Trophoblast cell (in vitro differentiated cells and primary cell): ENCODE results near the gene USP53.

Source experiments
- DNase-seq, 2 donors: peaks; one replicate each; pipeline ENCODE4 v3.0.0-alpha.2; 2016
- H2AFZ ChIP-seq: 2 replicates; pipeline ENCODE4 v1.6.1; 2013; ENCODE audit warnings: low read length, moderate library complexity, mild to moderate bottlenecking; ENCODE audit not compliant: insufficient read depth, poor library complexity
- H2AK5ac ChIP-seq: 2 replicates; pipeline ENCODE4 v1.6.1; 2013; ENCODE audit warnings: mild to moderate bottlenecking, low read length
- H2BK120ac ChIP-seq: 2 replicates; pipeline ENCODE4 v1.6.1; 2013; ENCODE audit warnings: low read length, mild to moderate bottlenecking, moderate library complexity; ENCODE audit not compliant: insufficient read depth, poor library complexity
- H2BK12ac ChIP-seq: 2 replicates; pipeline ENCODE4 v1.6.1; 2013; ENCODE audit warnings: mild to moderate bottlenecking, low read length, moderate library complexity
- H2BK5ac ChIP-seq: 2 replicates; pipeline ENCODE4 v1.6.1; 2013; ENCODE audit warnings: low read length, low read depth, moderate library complexity, mild to moderate bottlenecking; ENCODE audit not compliant: poor library complexity
- H3K14ac ChIP-seq: 2 replicates; pipeline ENCODE4 v1.6.1; 2013; ENCODE audit warnings: mild to moderate bottlenecking, low read length
- H3K18ac ChIP-seq: 2 replicates; pipeline ENCODE4 v1.6.1; 2013; ENCODE audit warnings: mild to moderate bottlenecking, low read length
- H3K23ac ChIP-seq: 2 replicates; pipeline ENCODE4 v1.6.1; 2013; ENCODE audit warnings: low read length
- H3K27ac ChIP-seq: 2 replicates; pipeline ENCODE4 v1.5.1; 2013; ENCODE audit warnings: low read depth, mild to moderate bottlenecking, inconsistent platforms, low read length, moderate library complexity
- H3K27me3 ChIP-seq: 2 replicates; pipeline ENCODE4 v1.6.1; 2013; ENCODE audit warnings: inconsistent platforms, mild to moderate bottlenecking, low read length, moderate library complexity; ENCODE audit not compliant: insufficient read depth
- H3K36me3 ChIP-seq, 2 experiments: 1 replicate in 1 of 2; 2 replicates in 1 of 2; pipeline ENCODE4 v1.6.1; 2013; ENCODE audit warnings: low read length in 2 of 2, mild to moderate bottlenecking in 2 of 2, moderate library complexity in 1 of 2; ENCODE audit not compliant: insufficient read depth in 2 of 2, control insufficient read depth in 1 of 2
- H3K4ac ChIP-seq: 2 replicates; pipeline ENCODE4 v1.6.1; 2013; ENCODE audit warnings: low read depth, mild to moderate bottlenecking, low read length, moderate library complexity
- H3K4me1 ChIP-seq, 2 experiments: 1 replicate in 1 of 2; 2 replicates in 1 of 2; pipeline ENCODE4 v1.6.1; 2013; ENCODE audit warnings: low read length in 2 of 2, mild to moderate bottlenecking in 2 of 2, moderate library complexity in 1 of 2; ENCODE audit not compliant: insufficient read depth in 2 of 2, control insufficient read depth in 1 of 2
- H3K4me2 ChIP-seq: 2 replicates; pipeline ENCODE4 v1.6.1; 2013; ENCODE audit warnings: inconsistent platforms, mild to moderate bottlenecking, low read length, moderate library complexity
- H3K4me3 ChIP-seq: 2 replicates; pipeline ENCODE4 v1.5.1; 2013; ENCODE audit warnings: mild to moderate bottlenecking, low read depth, low read length, inconsistent platforms
- H3K79me1 ChIP-seq: one replicate; pipeline ENCODE4 v1.6.1; 2013; ENCODE audit warnings: low read length
- H3K79me2 ChIP-seq: 2 replicates; pipeline ENCODE4 v1.6.1; 2013; ENCODE audit warnings: low read length, mild to moderate bottlenecking; ENCODE audit not compliant: control insufficient read depth, insufficient read depth, poor library complexity
- H3K9ac ChIP-seq: 2 replicates; pipeline ENCODE4 v1.6.1; 2013; ENCODE audit warnings: mild to moderate bottlenecking, low read length
- H3K9me3 ChIP-seq: 2 replicates; pipeline ENCODE4 v1.6.1; 2013; ENCODE audit warnings: low read depth, mild to moderate bottlenecking, control low read depth, inconsistent platforms, low read length; ENCODE audit not compliant: insufficient read depth
- H4K12ac ChIP-seq: 2 replicates; pipeline ENCODE4 v1.6.1; 2013; ENCODE audit warnings: low read depth, mild to moderate bottlenecking, low read length, moderate library complexity
- H4K8ac ChIP-seq: 2 replicates; pipeline ENCODE4 v1.6.1; 2013; ENCODE audit warnings: low read depth, mild to moderate bottlenecking, low read length, moderate library complexity
- H4K91ac ChIP-seq: one replicate; pipeline ENCODE4 v1.6.1; 2013; ENCODE audit warnings: low read depth, mild to moderate bottlenecking, low read length, moderate library complexity
- WGBS: extraction: QIAGEN DNeasy Blood & Tissue Kit; methylation state at CpG from one replicate; pipeline ENCODE4 v1.1.7; 2013; ENCODE audit warnings: missing lambda C conversion rate; ENCODE audit not compliant: insufficient read length, insufficient coverage; ENCODE audit errors: extremely low coverage; 5-methylcytosine and 5-hydroxymethylcytosine counted together

USP53 gene

DNA sequence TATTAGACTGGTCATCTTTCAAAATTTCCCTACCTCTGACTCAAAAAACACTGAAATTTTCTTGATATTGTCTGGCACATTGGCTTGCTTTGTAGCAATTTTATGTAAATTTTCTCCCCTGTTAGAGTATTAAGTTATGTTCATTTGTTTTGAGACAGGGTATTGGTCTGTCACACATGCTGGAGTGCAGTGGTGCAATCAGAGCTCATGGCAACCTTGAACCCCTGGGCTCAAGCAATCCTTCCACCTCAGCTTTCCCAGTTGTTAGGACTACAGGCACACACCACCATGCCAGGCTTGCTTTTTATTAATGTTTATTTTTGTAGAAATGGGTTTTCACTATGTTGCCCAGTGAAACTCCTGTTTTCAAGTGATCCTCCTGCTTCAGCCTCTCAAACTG, 91.9 kb downstream of the USP53 start:
- Histone ChIP-seq H3K4ac (no peak overlapping the region), H3K18ac (no peak overlapping the region)

GRCh38 chr4:119307606-119308005, 95.1 kb downstream of the USP53 start:
- H2BK120ac ChIP-seq = no peak overlapping the region
- H4K8ac ChIP-seq = no peak overlapping the region
- no peaks in the 10 kb centered on the region for H3K36me3 ChIP-seq
- H3K4me2 ChIP-seq = no peak overlapping the region
- H3K27me3 ChIP-seq = no peaks in the 10 kb centered on the region
- peaks cover 2% of the 10 kb centered on the region for H3K9me3 ChIP-seq
- no peaks in the 10 kb centered on the region for H3K79me1 ChIP-seq
- no peak overlapping the region for H3K23ac ChIP-seq
- no peaks in the 10 kb centered on the region for H3K79me2 ChIP-seq
- H3K4me3 ChIP-seq = no peak overlapping the region
- H3K4ac ChIP-seq = no peak overlapping the region
- H3K9ac ChIP-seq = no peak overlapping the region
- H2BK12ac ChIP-seq = no peak overlapping the region
- no peak overlapping the region for H3K27ac ChIP-seq
- H3K18ac ChIP-seq = no peak overlapping the region
- H2AK5ac ChIP-seq = no peak overlapping the region
- no peak overlapping the region for H4K91ac ChIP-seq
- DNase-seq = no peak
- H2BK5ac ChIP-seq = no peak overlapping the region
- H2AFZ ChIP-seq = no peak overlapping the region
- no peak overlapping the region for H3K14ac ChIP-seq
- H3K4me1 ChIP-seq = peaks cover 0 to 3% of the 10 kb centered on the region in 2 experiments
- no peak overlapping the region for H4K12ac ChIP-seq

More for the DNA sequence above, 91.9 kb downstream of the USP53 start:
- no peaks in the 10 kb centered on the region for H3K27me3 ChIP-seq
- DNase-seq = no peak
- no peak overlapping the region for H3K9ac ChIP-seq
- H3K36me3 ChIP-seq = no peaks in the 10 kb centered on the region
- H2AK5ac ChIP-seq = no peak overlapping the region
- H2BK5ac ChIP-seq = no peak overlapping the region
- no peak overlapping the region for H3K27ac ChIP-seq
- peaks cover 2% of the 10 kb centered on the region for H3K79me2 ChIP-seq
- no peak overlapping the region for H3K4me2 ChIP-seq
- peaks cover 2 to 3% of the 10 kb centered on the region in 2 experiments for H3K4me1 ChIP-seq
- H2AFZ ChIP-seq = no peak overlapping the region
- no peak overlapping the region for H3K23ac ChIP-seq
- no peak overlapping the region for H4K12ac ChIP-seq
- H2BK120ac ChIP-seq = no peak overlapping the region
- no peak overlapping the region for H2BK12ac ChIP-seq
- no peak overlapping the region for H3K14ac ChIP-seq
- peaks cover 7% of the 10 kb centered on the region for H3K79me1 ChIP-seq
- H4K91ac ChIP-seq = no peak overlapping the region
- H3K9me3 ChIP-seq = peaks cover 2% of the 10 kb centered on the region
- no peak overlapping the region for H4K8ac ChIP-seq
- no peak overlapping the region for H3K4me3 ChIP-seq

DNA sequence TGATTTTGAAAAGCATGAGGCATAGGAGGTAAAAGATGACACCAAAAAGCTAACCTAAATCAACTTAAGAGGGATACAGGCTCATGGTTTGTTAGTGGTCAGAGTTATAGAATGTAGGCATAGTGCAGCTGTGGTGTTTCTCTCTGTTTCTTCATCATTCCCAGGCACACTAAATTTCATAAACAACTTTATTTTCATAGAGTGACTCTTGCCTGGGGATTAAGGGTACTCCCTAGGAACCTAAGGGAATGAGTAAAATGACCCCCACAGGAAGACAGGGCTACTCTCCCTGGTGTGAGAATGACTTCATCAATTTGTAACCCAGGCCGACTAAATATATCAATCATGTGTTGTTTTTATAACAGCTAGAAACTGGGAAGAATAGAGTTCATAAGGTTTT, 98.3 kb downstream of the USP53 start:
- H3K23ac ChIP-seq = no peak overlapping the region
- H3K18ac ChIP-seq = no peak overlapping the region
- H3K9me3 ChIP-seq = no peaks in the 10 kb centered on the region
- no peaks in the 10 kb centered on the region for H3K27me3 ChIP-seq
- H3K79me1 ChIP-seq = no peaks in the 10 kb centered on the region
- WGBS = no CpG with 5 or more reads among the region's 1 CpG
- no peak overlapping the region for H3K9ac ChIP-seq
- no peak overlapping the region for H3K14ac ChIP-seq
- no peak overlapping the region for H2AK5ac ChIP-seq
- H3K27ac ChIP-seq = no peak overlapping the region
- H4K91ac ChIP-seq = no peak overlapping the region
- H2AFZ ChIP-seq = no peak overlapping the region
- no peaks in the 10 kb centered on the region for H3K36me3 ChIP-seq
- no peaks in the 10 kb centered on the region for H3K79me2 ChIP-seq
- no peak overlapping the region for H3K4me3 ChIP-seq
- no peak for DNase-seq
- H4K8ac ChIP-seq = no peak overlapping the region
- no peak overlapping the region for H3K4me2 ChIP-seq
- H2BK12ac ChIP-seq = no peak overlapping the region
- no peaks in the 10 kb centered on the region for H3K4me1 ChIP-seq
- no peak overlapping the region for H2BK5ac ChIP-seq
- H3K4ac ChIP-seq = no peak overlapping the region
- H2BK120ac ChIP-seq = no peak overlapping the region
- H4K12ac ChIP-seq = no peak overlapping the region

DNA sequence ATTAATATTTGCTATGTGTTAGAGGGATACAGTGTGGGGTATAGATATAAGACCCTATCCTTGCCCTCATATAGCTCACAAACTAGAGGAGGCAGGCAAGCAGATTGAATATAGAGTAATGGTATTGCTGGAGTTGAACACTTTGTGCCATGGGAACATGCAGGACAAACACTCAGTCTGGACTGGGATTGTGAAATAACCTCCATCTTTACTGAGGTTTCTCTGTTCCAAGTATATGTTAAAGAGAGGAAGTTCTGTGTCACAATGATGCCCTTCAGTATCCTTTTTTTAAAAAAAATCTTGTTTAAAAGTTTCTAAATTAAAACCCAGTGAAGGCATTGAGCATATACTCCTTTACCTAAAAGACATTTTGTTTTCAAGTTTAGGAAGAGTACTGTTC, 100.7 kb downstream of the USP53 start:
- no peak overlapping the region for H2BK12ac ChIP-seq
- no peak overlapping the region for H3K18ac ChIP-seq
- no peaks in the 10 kb centered on the region for H3K79me2 ChIP-seq
- no peaks in the 10 kb centered on the region for H3K4me1 ChIP-seq
- no peak overlapping the region for H2BK5ac ChIP-seq
- H3K27ac ChIP-seq = no peak overlapping the region
- no peak overlapping the region for H3K23ac ChIP-seq
- no peak overlapping the region for H3K4me3 ChIP-seq
- no peak overlapping the region for H4K8ac ChIP-seq
- H3K79me1 ChIP-seq = no peaks in the 10 kb centered on the region
- no peaks in the 10 kb centered on the region for H3K9me3 ChIP-seq
- H4K91ac ChIP-seq = no peak overlapping the region
- H2AK5ac ChIP-seq = no peak overlapping the region
- no peak overlapping the region for H2BK120ac ChIP-seq
- H3K27me3 ChIP-seq = no peaks in the 10 kb centered on the region
- no peak overlapping the region for H3K4ac ChIP-seq
- no peak overlapping the region for H4K12ac ChIP-seq
- H3K14ac ChIP-seq = no peak overlapping the region
- H3K9ac ChIP-seq = no peak overlapping the region
- no peaks in the 10 kb centered on the region for H3K36me3 ChIP-seq
- H2AFZ ChIP-seq = no peak overlapping the region
- no peak for DNase-seq
- H3K4me2 ChIP-seq = no peak overlapping the region

- no peak overlapping the region for H3K9ac ChIP-seq
- H3K27me3 ChIP-seq = no peaks in the 10 kb centered on the region
- no peak overlapping the region for H4K91ac ChIP-seq
- no peak overlapping the region for H2BK5ac ChIP-seq
- H3K9me3 ChIP-seq = no peaks in the 10 kb centered on the region
- no peak overlapping the region for H2AK5ac ChIP-seq
- no peak overlapping the region for H3K23ac ChIP-seq
- no peak overlapping the region for H4K12ac ChIP-seq
- H2BK12ac ChIP-seq = no peak overlapping the region
- H3K4ac ChIP-seq = no peak overlapping the region
- no peak overlapping the region for H3K14ac ChIP-seq
- H2BK120ac ChIP-seq = no peak overlapping the region
- H3K27ac ChIP-seq = no peak overlapping the region
- peak; percentile 18 to 80 for DNase-seq
- H3K4me1 ChIP-seq = no peaks in the 10 kb centered on the region
- H3K4me2 ChIP-seq = no peak overlapping the region
- H2AFZ ChIP-seq = no peak overlapping the region
- H3K79me1 ChIP-seq = no peaks in the 10 kb centered on the region
- H3K4me3 ChIP-seq = no peak overlapping the region
- no CpG with 5 or more reads among the region's 4 CpGs for WGBS
- no peaks in the 10 kb centered on the region for H3K79me2 ChIP-seq
- no peak overlapping the region for H3K18ac ChIP-seq
- no peak overlapping the region for H4K8ac ChIP-seq
- no peaks in the 10 kb centered on the region for H3K36me3 ChIP-seq
Observed at GRCh38 chr4:119314356-119314755, 101.8 kb downstream of the USP53 start.
